OCI-LY1 (cell line): ENCODE results near the gene OR9I1.

ENCODE experiments used
- H2AFZ ChIP-seq: fragments of 200-600 bp; sonication (generic), shearing (Covaris generic); 2 replicates; pipeline ENCODE4 v1.6.0; 2014; ENCODE audit warnings: antibody characterized with exemption, mild to moderate bottlenecking, low read length
- H3F3A ChIP-seq: fragments of 200-600 bp; sonication (generic), shearing (Covaris generic); 2 replicates; pipeline ENCODE4 v1.6.0; 2014; ENCODE audit warnings: mild to moderate bottlenecking, antibody characterized with exemption, low read length, moderate library complexity; ENCODE audit not compliant: insufficient read depth
- H3K27ac ChIP-seq: fragments of 200-600 bp; sonication (generic); 2 replicates; pipeline ENCODE4 v1.5.1; 2014; ENCODE audit warnings: low read length, mixed run types, mild to moderate bottlenecking, low read depth; ENCODE audit not compliant: poor library complexity, severe bottlenecking
- H3K27me3 ChIP-seq: fragments of 200-600 bp; sonication (generic); 2 replicates; pipeline ENCODE4 v1.6.0; 2014; ENCODE audit warnings: antibody characterized with exemption, mild to moderate bottlenecking, low read length, moderate library complexity; ENCODE audit not compliant: insufficient read depth
- H3K36me3 ChIP-seq: fragments of 200-600 bp; sonication (generic); 2 replicates; pipeline ENCODE4 v1.6.1; 2014; ENCODE audit warnings: mild to moderate bottlenecking, antibody characterized with exemption, low read length, moderate library complexity, mixed read lengths; ENCODE audit not compliant: insufficient read depth
- H3K4me1 ChIP-seq: fragments of 200-600 bp; sonication (generic); 2 replicates; pipeline ENCODE4 v1.5.1; 2014; ENCODE audit warnings: mild to moderate bottlenecking, low read length, moderate library complexity; ENCODE audit not compliant: insufficient read depth, severe bottlenecking
- H3K4me2 ChIP-seq: fragments of 200-600 bp; sonication (generic), shearing (Covaris generic); 2 replicates; pipeline ENCODE4 v1.6.1; 2014; ENCODE audit warnings: low read length
- H3K4me3 ChIP-seq: fragments of 200-600 bp; sonication (generic); 2 replicates; pipeline ENCODE4 v1.5.1; 2014; ENCODE audit warnings: low read length, low read depth, mild to moderate bottlenecking, mixed read lengths; ENCODE audit not compliant: poor library complexity, severe bottlenecking
- H3K79me2 ChIP-seq: fragments of 200-600 bp; shearing (Covaris generic); 2 replicates; pipeline ENCODE4 v1.6.1; 2016; ENCODE audit warnings: mixed run types, low read length, mixed read lengths; ENCODE audit not compliant: insufficient read depth
- H3K9ac ChIP-seq: fragments of 200-600 bp; sonication (generic), shearing (Covaris generic); 2 replicates; pipeline ENCODE4 v1.6.1; 2014; ENCODE audit warnings: mild to moderate bottlenecking, low read length, mixed read lengths
- H3K9me2 ChIP-seq: fragments of 200-600 bp; sonication (generic), shearing (Covaris generic); 2 replicates; pipeline ENCODE4 v1.6.1; 2014; ENCODE audit warnings: low read depth, mild to moderate bottlenecking, low read length, mixed read lengths
- H3K9me3 ChIP-seq: fragments of 200-600 bp; shearing (Covaris generic); 2 replicates; pipeline ENCODE4 v1.6.1; 2014; ENCODE audit warnings: low read length, mixed read lengths
- H4K20me1 ChIP-seq: fragments of 200-600 bp; sonication (generic), shearing (Covaris generic); 2 replicates; pipeline ENCODE4 v1.6.0; 2016; ENCODE audit warnings: mild to moderate bottlenecking, low read length; ENCODE audit not compliant: insufficient read depth
- EZH2 ChIP-seq: fragments of 200-600 bp; sonication (generic), shearing (Covaris generic); IDR thresholded peaks from 2 replicates; pipeline ENCODE4 v1.8.0; 2017; ENCODE audit warnings: borderline replicate concordance, mixed run types, mild to moderate bottlenecking, antibody characterized with exemption, low read length, moderate library complexity, mixed read lengths
- TF ChIP-seq, protein P1 (sequence below): fragments of 200-600 bp; sonication (generic), shearing (Covaris generic); IDR thresholded peaks from 2 replicates; pipeline ENCODE4 v1.5.1; 2017; ENCODE audit warnings: mild to moderate bottlenecking, antibody characterized with exemption, low read length, moderate library complexity, mixed read lengths

OR9I1 gene

DNA sequence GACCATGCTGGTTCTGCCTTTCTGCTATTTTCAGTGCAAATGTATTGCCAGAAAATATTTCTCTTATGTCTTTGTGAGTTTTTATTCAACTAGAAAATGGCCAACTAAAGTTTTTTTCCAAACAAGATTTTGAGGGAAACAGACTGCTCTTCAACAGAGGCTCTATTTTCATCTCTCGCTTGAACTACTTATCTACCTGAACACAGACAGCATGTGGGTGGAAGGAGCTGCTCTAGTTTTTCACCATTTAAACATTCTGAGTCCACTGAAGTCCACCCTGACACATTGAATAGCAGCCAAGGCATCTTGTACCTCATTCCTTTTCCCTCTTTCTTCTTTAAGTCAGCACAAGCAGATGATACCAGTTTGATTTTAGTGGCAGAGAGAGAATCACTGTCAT, 9.8 kb upstream of the OR9I1 start:
- Histone ChIP-seq H3K4me2 (no peak overlapping the region), H3K9ac (no peak overlapping the region), H3K79me2 (no peaks in the 10 kb centered on the region), H4K20me1 (no peaks in the 10 kb centered on the region), H3K9me3 (no peaks in the 10 kb centered on the region), H3K27me3 (no peaks in the 10 kb centered on the region), H2AFZ (no peak overlapping the region), H3K9me2 (no peaks in the 10 kb centered on the region), H3F3A (no peaks in the 10 kb centered on the region), H3K27ac (no peak overlapping the region), H3K36me3 (no peaks in the 10 kb centered on the region), H3K4me3 (no peak overlapping the region), H3K4me1 (no peaks in the 10 kb centered on the region)
- TF ChIP-seq EZH2, result no peak
- TF ChIP-seq, protein P1, sequence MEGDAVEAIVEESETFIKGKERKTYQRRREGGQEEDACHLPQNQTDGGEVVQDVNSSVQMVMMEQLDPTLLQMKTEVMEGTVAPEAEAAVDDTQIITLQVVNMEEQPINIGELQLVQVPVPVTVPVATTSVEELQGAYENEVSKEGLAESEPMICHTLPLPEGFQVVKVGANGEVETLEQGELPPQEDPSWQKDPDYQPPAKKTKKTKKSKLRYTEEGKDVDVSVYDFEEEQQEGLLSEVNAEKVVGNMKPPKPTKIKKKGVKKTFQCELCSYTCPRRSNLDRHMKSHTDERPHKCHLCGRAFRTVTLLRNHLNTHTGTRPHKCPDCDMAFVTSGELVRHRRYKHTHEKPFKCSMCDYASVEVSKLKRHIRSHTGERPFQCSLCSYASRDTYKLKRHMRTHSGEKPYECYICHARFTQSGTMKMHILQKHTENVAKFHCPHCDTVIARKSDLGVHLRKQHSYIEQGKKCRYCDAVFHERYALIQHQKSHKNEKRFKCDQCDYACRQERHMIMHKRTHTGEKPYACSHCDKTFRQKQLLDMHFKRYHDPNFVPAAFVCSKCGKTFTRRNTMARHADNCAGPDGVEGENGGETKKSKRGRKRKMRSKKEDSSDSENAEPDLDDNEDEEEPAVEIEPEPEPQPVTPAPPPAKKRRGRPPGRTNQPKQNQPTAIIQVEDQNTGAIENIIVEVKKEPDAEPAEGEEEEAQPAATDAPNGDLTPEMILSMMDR, result no peak

DNA sequence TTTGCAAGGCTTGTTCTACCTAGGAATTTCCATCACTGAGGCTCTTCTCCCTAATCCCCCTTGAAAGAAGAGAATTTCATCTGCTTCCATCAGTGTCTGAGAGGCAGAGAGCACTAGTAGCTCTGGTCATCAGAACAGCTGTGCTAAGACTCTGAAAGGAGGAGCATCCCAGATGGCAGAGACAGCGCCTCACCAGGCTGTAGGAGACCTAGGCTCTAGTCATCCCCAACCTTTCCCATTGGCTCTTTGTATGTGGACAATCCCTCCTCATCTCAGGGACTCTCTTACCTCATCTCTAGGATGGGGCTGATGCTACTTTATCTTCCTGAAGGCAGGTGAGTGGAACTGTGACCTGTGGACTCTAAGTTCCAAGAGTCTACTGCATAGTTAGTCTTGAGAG, 8.8 kb upstream of the OR9I1 start:
- no peak for TF ChIP-seq EZH2
- TF ChIP-seq, protein P1, result no peak
- H3K36me3 ChIP-seq, result no peaks in the 10 kb centered on the region
- H3K27me3 ChIP-seq, result no peaks in the 10 kb centered on the region
- H3F3A ChIP-seq, result no peaks in the 10 kb centered on the region
- no peak overlapping the region for H3K4me3 ChIP-seq
- no peaks in the 10 kb centered on the region for H3K4me1 ChIP-seq
- no peak overlapping the region for H3K9ac ChIP-seq
- H3K4me2 ChIP-seq, result no peak overlapping the region
- no peaks in the 10 kb centered on the region for H4K20me1 ChIP-seq
- no peak overlapping the region for H3K27ac ChIP-seq
- no peak overlapping the region for H2AFZ ChIP-seq
- no peaks in the 10 kb centered on the region for H3K9me3 ChIP-seq
- H3K9me2 ChIP-seq, result no peaks in the 10 kb centered on the region
- no peaks in the 10 kb centered on the region for H3K79me2 ChIP-seq

DNA sequence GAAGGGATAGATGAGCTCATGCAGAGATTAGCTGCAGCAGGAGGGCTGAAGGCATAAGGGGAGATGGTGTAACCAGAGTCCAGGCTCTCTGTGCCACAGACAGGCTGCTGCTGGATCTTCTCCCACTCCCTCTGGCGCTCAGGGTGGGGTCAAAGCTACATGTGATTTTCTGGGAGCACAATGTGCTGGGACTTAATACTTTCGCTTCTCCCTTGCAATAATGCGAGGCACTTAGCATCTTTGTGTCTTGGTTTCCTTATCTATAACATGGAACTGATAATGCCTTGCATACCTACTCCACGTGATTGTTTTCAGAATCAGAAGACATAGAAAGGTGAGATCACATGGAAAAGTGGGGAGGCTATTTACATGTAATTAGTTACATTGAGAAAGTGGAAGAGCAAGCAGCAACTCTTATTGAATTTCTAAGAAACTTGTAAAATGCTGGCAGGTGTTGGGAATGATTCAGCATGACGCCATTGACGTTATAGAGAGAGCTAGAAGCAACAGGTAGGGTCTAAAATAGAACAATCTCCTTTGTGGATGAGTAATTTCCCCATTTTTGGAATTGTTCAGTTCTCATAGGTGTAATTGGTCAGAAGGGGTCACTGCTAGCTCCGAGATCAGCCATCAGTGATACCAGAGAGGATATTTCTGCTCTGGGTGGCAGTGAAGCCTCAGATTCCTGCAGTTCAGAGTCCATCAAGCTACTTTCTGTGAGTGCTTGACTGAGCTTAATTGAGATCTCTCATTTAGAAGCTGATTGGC, 8.2 kb upstream of the OR9I1 start:
- H3K9me2 ChIP-seq, result no peaks in the 10 kb centered on the region
- no peak for TF ChIP-seq EZH2
- TF ChIP-seq, protein P1, result no peak

More for the DNA sequence above, 8.2 kb upstream of the OR9I1 start:
- Histone ChIP-seq H4K20me1 (no peaks in the 10 kb centered on the region), H3K4me3 (no peak overlapping the region), H3K27me3 (no peaks in the 10 kb centered on the region), H3K36me3 (no peaks in the 10 kb centered on the region), H3K4me1 (no peaks in the 10 kb centered on the region), H3K27ac (no peak overlapping the region), H3K79me2 (no peaks in the 10 kb centered on the region), H3F3A (no peaks in the 10 kb centered on the region), H2AFZ (no peak overlapping the region), H3K4me2 (no peak overlapping the region), H3K9ac (no peak overlapping the region), H3K9me3 (no peaks in the 10 kb centered on the region)
